ENCODE results near the gene PDCD1. TPM values are rescaled to one million over a fixed set of nuclear protein-coding genes. Genes with fewer than 3 reads are reported as not detected.

The PDCD1 gene
- total RNA-seq, 1 donor from 2014 or later, result not detected

DNA sequence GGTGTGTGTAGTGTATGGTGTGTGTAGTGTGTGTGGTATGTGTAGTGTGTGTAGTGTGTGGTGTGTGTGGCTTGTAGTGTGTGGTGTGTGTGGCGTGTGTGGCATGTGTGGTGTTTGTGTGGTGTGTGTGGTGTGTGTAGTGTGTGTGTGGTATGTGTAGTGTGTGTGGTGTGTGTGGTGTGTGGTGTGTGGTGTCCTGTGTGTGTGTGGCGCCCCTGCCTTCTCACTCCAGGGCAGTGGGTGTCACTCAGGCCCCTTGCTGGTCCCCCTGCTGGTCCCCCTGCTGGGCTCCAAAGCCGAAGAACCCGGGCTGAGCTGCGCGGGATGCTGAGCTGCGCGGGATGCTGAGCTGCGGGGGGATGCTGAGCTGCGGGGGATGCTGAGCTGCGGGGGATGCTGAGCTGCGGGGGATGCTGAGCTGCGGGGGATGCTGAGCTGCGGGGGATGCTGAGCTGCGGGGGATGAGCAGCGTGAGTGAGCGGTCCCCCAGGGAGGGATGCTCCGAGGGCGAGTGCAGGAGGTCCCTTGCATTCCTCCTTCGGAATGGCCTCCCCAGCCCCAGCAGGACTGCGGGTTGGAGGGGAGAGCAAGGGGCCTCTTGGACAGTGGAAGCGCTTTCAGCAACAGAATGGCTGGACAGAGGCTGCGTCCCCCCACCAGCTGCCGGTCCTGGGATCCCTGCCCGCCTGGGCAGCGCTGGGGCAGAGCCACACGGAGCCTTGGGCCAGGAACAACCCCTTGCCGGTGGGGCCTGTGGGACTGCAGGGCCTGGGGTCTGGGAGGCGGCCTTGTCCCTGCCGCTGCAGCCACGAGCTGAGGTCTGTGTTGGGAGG lies 7.5 kb upstream of the PDCD1 start:
- DNase-seq (ENCODE audit: low spot score), result no peak

GRCh38 chr2:241865416-241865956 lies 6.8 kb upstream of the PDCD1 start:
- DNase-seq (ENCODE audit: low spot score), result no peak

DNA sequence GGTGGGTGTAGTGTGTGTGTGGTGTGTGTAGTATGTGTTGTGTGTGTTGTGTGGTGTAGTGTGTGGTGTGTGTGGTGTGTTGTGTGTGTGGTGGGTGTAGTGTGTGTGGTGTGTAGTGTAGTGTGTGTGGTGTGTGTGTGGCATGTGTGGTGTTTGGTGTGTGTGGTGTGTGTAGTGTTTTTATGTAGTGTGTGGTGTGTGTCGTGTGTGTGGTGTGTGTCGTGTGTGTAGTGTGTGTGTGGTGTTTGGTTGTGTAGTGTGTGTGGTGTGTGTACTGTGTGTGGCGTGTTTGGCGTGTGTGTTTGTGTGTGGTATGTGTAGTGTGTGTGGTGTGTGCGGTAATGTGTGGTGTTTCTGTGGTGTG lies 6.1 kb upstream of the PDCD1 start:
- no peak for DNase-seq (ENCODE audit: low spot score)

- DNase-seq (ENCODE audit: low spot score), result no peak
Observed at GRCh38 chr2:241864168-241864849, 5.6 kb upstream of the PDCD1 start.

DNA sequence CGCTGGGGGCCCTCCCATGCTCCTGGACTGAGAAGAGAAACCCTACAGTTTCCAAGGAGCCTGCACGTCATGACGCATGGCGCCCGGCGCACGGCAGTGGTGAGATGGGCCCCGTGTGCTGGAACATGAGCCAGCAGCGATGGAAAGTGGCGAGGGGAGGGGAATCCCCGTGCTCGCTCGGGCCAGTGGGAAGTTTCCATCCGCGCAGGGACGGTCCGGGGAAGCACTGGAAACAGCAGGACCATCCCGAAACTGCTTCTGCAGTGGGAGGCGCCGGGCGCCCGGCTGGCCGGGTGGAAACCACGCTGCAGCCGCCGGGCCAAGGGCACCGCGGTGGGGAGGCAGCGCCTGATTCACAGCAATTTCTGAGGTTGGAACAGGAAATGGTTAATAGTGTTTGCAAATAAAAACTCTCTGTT lies 4.9 kb upstream of the PDCD1 start:
- DNase-seq (ENCODE audit: low spot score), result no peak

DNA sequence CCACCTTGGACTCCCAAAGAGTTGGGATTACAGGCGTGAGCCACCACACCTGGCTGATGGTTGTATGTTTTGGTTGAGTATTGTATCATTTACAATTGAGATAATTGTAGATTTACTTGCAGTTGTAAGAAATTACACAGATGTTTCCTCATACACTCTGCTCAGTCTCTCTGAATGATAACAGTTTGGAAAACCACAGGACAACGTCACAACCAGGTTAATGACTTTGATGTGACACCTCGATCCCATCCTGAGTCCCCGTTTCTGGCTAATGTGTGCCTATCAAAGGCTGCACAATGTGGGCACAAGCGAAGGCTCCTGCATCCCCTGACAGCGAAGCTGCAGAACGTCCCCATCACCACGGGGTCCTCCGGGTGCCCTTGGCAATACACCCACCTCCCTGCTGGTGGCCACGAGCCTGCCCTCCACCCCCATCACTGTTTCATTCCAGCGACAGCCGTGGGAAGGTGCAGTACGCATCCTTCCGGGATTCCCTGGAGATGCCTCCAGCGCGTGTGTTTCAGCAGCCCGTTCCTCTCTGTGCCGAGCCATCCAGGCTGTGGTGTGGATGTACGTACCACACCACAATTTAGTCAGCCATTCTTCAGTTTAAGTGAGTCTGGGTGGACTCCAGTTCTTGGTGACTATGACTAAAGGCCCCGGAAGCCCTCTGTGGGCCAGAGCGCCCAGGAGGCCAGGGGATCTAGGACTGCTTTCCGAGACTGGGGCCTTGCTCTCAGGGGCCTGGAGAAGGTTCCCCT lies 4.3 kb upstream of the PDCD1 start:
- DNase-seq (ENCODE audit: low spot score), result no peak

- DNase-seq (ENCODE audit: low spot score), result no peak
Observed at GRCh38 chr2:241862093-241862492, 3.4 kb upstream of the PDCD1 start.

DNA sequence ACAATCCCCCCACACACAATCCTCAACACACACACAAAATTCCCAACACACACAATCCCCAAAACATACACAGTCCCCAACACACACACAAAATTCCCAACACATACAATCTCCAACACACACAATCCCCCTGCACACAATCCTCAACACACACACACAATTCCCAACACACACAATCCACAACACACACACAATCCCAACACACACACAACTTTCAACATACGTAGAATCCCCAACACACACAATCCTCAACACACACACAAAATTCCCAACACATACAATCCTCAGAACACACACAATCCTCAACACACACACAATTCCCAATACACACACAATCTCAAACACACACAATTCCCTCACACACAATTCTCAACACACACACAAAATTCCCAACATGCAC lies 2.6 kb upstream of the PDCD1 start:
- DNase-seq (ENCODE audit: low spot score), result no peak

GRCh38 chr2:241860184-241861078 lies 1.7 kb upstream of the PDCD1 start:
- DNase-seq (ENCODE audit: low spot score), result no peak

- DNase-seq (ENCODE audit: low spot score), result peak; percentile 81
Observed at GRCh38 chr2:241859436-241860183, 916 bp upstream of the PDCD1 start.

DNA sequence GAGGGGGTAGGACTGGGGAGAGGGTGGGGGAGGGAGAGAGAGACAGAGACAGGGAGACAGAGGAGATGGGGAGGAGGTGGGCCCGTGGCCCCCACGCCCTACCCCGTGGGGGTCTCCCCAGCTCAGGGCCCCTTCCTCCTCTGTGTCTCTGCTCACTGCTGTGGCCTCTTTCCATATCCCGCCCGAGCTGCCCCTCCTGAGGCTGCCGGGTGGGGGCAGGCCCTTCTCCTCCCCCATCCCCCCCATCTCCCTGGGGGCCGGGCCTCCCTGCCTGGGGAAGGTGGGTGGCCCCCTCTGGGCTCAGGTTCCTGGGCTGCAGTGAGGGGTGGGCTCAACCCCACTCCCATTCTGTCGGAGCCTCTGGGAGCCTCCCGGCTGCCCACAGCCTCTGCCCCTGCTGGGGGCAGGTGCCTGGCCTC lies 332 bp upstream of the PDCD1 start:
- no peak for DNase-seq (ENCODE audit: low spot score)

DNA sequence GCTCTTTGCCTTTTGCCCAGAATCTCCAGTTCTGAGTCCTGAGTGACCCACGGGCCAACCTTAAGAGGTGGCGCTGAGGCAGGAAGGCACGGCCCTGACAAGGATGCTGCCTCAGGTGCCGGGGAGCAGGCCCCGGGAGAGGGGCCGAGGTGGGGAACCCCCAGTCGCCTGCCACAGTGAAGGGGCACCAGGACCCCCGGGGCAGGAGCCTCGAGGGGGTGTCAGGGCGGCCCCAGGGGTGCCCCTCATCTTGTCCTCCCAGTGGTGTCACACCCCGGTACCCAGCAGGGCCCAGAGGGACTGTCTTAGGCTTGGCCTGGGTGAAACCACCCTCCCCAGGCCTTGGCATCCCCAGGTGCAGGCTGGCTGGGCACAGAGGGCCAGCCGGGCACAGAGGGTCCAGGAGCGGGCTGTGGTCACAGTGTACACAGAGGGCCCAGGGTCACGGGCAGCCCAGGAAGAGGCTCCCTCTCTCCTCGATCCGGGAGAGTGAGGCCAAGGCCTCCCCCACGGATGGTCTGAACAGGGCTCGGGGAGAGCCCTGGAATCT lies 1.0 kb downstream of the PDCD1 start:
- no peak for DNase-seq (ENCODE audit: low spot score)

- DNase-seq (ENCODE audit: low spot score), result no peak
Observed at GRCh38 chr2:241857041-241857541, 1.6 kb downstream of the PDCD1 start.

DNA sequence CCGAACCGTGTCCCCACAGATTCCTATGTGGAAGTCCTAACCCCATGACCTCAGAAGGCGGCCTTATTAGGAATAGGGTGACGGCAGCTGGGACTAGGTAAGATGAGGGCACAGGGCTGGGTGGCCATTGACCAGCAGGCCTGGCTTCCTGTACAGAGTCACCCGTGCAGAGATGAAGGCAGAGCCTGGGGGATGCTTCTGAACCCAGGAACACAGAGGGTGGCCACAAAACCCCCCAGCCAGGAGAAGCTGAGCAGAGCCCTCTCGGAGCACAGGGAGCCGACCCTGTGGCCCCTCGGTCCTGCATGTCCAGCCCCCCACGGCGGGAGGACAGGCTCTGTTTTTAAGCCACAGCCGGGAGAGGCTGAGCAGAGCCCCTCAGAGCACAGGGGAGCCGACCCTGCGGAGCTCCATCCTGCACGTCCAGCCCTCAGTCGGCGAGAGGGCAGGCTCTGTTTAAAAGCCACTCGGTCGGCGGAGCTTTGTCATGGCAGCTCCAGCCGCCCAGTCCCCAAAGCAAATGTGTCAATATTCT lies 2.7 kb downstream of the PDCD1 start:
- no peak for DNase-seq (ENCODE audit: low spot score)

DNA sequence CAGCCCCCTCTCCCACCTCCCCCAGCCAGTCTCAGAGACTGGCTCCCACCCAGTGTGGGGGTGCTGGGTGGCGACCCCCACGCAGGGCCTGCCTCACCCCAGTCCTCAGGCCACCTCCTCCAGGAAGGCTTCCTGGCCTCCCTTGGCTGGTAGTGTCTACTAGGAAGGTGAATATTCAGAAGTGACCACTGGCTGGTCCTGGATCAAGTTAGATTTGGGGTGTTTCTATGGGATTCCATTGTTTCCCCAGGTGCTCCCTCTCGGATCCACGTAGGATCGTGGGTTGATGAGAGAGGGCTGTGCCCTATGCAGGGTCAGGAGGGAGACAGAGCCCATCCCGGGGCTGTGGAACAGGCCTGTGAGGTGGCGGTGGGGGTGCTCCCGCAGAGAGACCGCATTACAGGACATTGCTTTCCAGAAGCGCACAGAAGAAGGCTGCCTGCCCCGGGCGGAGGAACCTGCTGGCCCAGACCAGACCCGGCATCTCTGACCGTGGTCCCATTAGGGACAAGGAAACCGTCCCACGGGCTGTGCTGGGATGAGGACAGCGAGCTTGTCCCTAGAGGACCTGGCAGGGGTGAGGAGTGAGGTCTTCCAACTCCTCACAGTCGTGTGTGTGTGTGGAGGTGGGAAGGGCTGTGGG lies 3.3 kb downstream of the PDCD1 start:
- no peak for DNase-seq (ENCODE audit: low spot score)

DNA sequence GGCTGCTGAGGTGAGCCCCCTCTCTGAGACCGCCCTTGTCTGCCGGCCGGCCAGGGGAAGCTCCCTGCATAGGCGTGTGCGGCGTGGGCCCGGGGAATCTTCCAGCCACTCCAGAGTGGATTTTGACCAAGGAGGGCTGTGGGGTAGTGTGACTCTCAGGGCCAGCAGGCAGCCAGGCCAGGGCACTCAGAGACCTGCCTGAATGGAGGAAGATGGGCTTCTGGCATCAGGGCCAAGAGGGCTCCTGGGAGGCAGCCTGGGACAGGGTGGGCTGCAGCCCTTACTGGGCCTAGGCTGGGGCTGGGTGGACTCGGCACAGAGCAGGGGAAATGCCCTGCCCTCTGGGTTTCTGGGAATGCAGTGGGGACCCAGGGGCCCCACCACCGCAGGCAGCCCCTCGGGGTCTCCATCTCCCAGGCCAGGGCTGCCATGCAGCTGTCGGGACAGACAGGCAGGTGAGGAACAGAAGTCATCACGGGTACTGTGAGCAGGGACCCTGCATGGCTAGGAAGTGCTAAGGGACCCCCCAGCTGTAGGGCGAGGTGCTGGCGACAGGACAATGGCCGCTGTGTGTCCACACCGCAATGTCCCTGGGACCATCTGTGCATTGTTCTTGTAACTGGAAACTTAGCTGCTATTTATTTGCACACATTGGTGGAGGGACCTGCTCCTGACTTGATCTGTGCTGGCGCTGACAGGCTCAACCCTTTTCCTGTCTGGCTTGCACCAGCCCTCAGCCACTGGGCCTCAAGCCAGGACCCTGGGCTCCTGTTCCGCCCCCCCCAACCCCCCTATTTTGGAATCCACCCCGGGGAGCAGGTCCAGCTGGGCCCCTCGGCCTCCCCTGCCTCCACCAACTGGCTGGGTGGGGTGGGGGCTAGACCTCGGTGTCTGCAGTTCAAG lies 4.1 kb downstream of the PDCD1 start:
- DNase-seq (ENCODE audit: low spot score), result no peak

- DNase-seq (ENCODE audit: low spot score), result no peak
Observed at GRCh38 chr2:241853651-241854341, 4.9 kb downstream of the PDCD1 start.

Data from umbilical cord (tissue), 2 donors.